Suprapubic skin (tissue), 3 donors: Measurements from ENCODE around the gene PDE6H.

Source experiments
- EP300 ChIP-seq: sonication (generic); formaldehyde crosslinking; IDR thresholded peaks from one replicate; pipeline ENCODE4 v1.6.1; 2017; ENCODE audit warnings: antibody characterized with exemption
- POLR2A ChIP-seq, 2 donors: fragments of 450-650 bp; IDR thresholded peaks; one replicate each; pipeline ENCODE4 v1.6.1; 2017; ENCODE audit warnings: antibody characterized with exemption in 2 of 2, mild to moderate bottlenecking in 2 of 2, moderate library complexity in 2 of 2
- TF ChIP-seq, protein P1 (sequence below), 2 donors: fragments of 200-600 bp in 1 of 2; fragments of 450-650 bp in 1 of 2; sonication (generic) in 1 of 2; IDR thresholded peaks; one replicate each; pipeline ENCODE4 v1.5.1; 2016 to 2019; ENCODE audit warnings: antibody characterized with exemption in 2 of 2, mild to moderate bottlenecking in 1 of 2, moderate library complexity in 1 of 2

DNA sequence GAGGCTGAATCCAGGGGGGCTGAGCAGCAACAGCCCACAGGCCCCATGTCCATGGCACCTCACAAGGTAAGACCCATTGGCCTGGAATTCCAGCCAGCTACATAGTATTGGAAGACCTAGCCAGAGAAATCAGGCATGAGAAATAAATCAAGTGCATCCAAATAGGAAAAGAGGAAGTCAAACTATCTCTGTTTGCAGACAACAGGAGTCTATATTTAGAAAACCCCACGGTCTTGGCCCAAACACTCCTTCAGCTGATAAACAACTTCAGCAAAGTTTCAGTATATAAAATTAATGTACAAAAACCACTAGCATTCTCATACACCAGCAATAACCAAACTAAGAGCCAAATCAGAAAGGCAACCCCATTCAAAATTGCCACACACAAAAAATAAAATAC, 16.9 kb downstream of the PDE6H start:
- TF ChIP-seq, protein P1, sequence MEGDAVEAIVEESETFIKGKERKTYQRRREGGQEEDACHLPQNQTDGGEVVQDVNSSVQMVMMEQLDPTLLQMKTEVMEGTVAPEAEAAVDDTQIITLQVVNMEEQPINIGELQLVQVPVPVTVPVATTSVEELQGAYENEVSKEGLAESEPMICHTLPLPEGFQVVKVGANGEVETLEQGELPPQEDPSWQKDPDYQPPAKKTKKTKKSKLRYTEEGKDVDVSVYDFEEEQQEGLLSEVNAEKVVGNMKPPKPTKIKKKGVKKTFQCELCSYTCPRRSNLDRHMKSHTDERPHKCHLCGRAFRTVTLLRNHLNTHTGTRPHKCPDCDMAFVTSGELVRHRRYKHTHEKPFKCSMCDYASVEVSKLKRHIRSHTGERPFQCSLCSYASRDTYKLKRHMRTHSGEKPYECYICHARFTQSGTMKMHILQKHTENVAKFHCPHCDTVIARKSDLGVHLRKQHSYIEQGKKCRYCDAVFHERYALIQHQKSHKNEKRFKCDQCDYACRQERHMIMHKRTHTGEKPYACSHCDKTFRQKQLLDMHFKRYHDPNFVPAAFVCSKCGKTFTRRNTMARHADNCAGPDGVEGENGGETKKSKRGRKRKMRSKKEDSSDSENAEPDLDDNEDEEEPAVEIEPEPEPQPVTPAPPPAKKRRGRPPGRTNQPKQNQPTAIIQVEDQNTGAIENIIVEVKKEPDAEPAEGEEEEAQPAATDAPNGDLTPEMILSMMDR (IDR thresholded peaks at IDR 0.05): no peak
- no peak for TF ChIP-seq POLR2A (IDR thresholded peaks at IDR 0.05)
- TF ChIP-seq EP300: no peak
